ENCODE data around the gene SIAH1. TPM values are rescaled to one million over a fixed set of nuclear protein-coding genes. Genes with fewer than 3 reads are reported as not detected.

The SIAH1 gene
- total RNA-seq, 1 donor from 2014 or later, result 34.2 TPM

- DNase-seq (ENCODE audit: low spot score), result no peak
- Mint-ChIP-seq H3K27ac (ENCODE audit: unreplicated experiment) (no peak overlapping the region), H3K4me1 (ENCODE audit: unreplicated experiment) (peaks cover 3% of the 10 kb centered on the region), H3K9me3 (ENCODE audit: unreplicated experiment) (no peaks in the 10 kb centered on the region), H3K27me3 (ENCODE audit: unreplicated experiment) (peaks cover 2% of the 10 kb centered on the region), H3K36me3 (ENCODE audit: low read depth, unreplicated experiment) (peaks cover 21% of the 10 kb centered on the region), H3K4me3 (ENCODE audit: unreplicated experiment) (no peak overlapping the region)
- no peak for TF ChIP-seq CTCF (IDR thresholded peaks at IDR 0.05; ENCODE audit: unreplicated experiment)
Measured at GRCh38 chr16:48347980-48348379, 37.2 kb downstream of the SIAH1 start.

- Mint-ChIP-seq H3K36me3 (ENCODE audit: low read depth, unreplicated experiment) (peaks cover 23% of the 10 kb centered on the region), H3K9me3 (ENCODE audit: unreplicated experiment) (no peaks in the 10 kb centered on the region), H3K27me3 (ENCODE audit: unreplicated experiment) (no peaks in the 10 kb centered on the region), H3K4me3 (ENCODE audit: unreplicated experiment) (no peak overlapping the region), H3K27ac (ENCODE audit: unreplicated experiment) (no peak overlapping the region), H3K4me1 (ENCODE audit: unreplicated experiment) (no peaks in the 10 kb centered on the region)
- DNase-seq (ENCODE audit: low spot score), result no peak
- TF ChIP-seq CTCF (IDR thresholded peaks at IDR 0.05; ENCODE audit: unreplicated experiment), result no peak
Measured at GRCh38 chr16:48347191-48347865, 37.9 kb downstream of the SIAH1 start.

GRCh38 chr16:48342591-48342990 is 42.6 kb downstream of the SIAH1 start:
- Mint-ChIP-seq H3K4me1 (ENCODE audit: unreplicated experiment) (peaks cover 19% of the 10 kb centered on the region), H3K4me3 (ENCODE audit: unreplicated experiment) (no peak overlapping the region), H3K9me3 (ENCODE audit: unreplicated experiment) (no peaks in the 10 kb centered on the region), H3K27ac (ENCODE audit: unreplicated experiment) (no peak overlapping the region), H3K27me3 (ENCODE audit: unreplicated experiment) (peaks cover 7% of the 10 kb centered on the region), H3K36me3 (ENCODE audit: low read depth, unreplicated experiment) (peaks cover 33% of the 10 kb centered on the region)
- TF ChIP-seq CTCF (IDR thresholded peaks at IDR 0.05; ENCODE audit: unreplicated experiment), result no peak
- DNase-seq (ENCODE audit: low spot score), result no peak

GRCh38 chr16:48340054-48340453 is 45.2 kb downstream of the SIAH1 start:
- H3K27me3 Mint-ChIP-seq (ENCODE audit: unreplicated experiment), result peaks cover 7% of the 10 kb centered on the region
- H3K4me1 Mint-ChIP-seq (ENCODE audit: unreplicated experiment), result peaks cover 20% of the 10 kb centered on the region
- TF ChIP-seq CTCF (IDR thresholded peaks at IDR 0.05; ENCODE audit: unreplicated experiment), result no peak
- H3K9me3 Mint-ChIP-seq (ENCODE audit: unreplicated experiment), result no peaks in the 10 kb centered on the region
- peak overlapping the region; percentile 6 for H3K4me3 Mint-ChIP-seq (ENCODE audit: unreplicated experiment)
- no peak overlapping the region for H3K27ac Mint-ChIP-seq (ENCODE audit: unreplicated experiment)
- peaks cover 41% of the 10 kb centered on the region for H3K36me3 Mint-ChIP-seq (ENCODE audit: low read depth, unreplicated experiment)
- DNase-seq (ENCODE audit: low spot score), result no peak

- Mint-ChIP-seq H3K4me3 (ENCODE audit: unreplicated experiment) (no peak overlapping the region), H3K27me3 (ENCODE audit: unreplicated experiment) (peaks cover 3% of the 10 kb centered on the region), H3K36me3 (ENCODE audit: low read depth, unreplicated experiment) (peaks cover 38% of the 10 kb centered on the region), H3K9me3 (ENCODE audit: unreplicated experiment) (no peaks in the 10 kb centered on the region), H3K4me1 (ENCODE audit: unreplicated experiment) (peaks cover 30% of the 10 kb centered on the region), H3K27ac (ENCODE audit: unreplicated experiment) (no peak overlapping the region)
- DNase-seq (ENCODE audit: low spot score), result no peak
- TF ChIP-seq CTCF (IDR thresholded peaks at IDR 0.05; ENCODE audit: unreplicated experiment), result no peak
Measured at GRCh38 chr16:48335961-48336360, 49.3 kb downstream of the SIAH1 start.
